ENCODE results near the gene SPTLC2. TPM values are rescaled to one million over a fixed set of nuclear protein-coding genes. Genes with fewer than 3 reads are reported as not detected.

SPTLC2 gene
- total RNA-seq, 1 experiment from 2014 or later = 44.7 TPM

- Histone ChIP-seq H3K27ac (ENCODE audit: low read depth, low read length) (no peak overlapping the region), H4K20me1 (ENCODE audit: insufficient read depth) (no peaks in the 10 kb centered on the region), H3K9ac (ENCODE audit: low read length) (no peak overlapping the region), H3K9me2 (ENCODE audit: insufficient read depth) (no peaks in the 10 kb centered on the region), H3K4me3 (replicated peaks in 1 of 2; ENCODE audit: low read depth in 1 of 2, low read length in 2 of 2) (no peak overlapping the region), H3K79me2 (ENCODE audit: insufficient read depth, low read length) (peaks cover 97% of the 10 kb centered on the region), H2AFZ (ENCODE audit: low read depth, low read length, poor library complexity, severe bottlenecking) (no peak overlapping the region), H3K4me1 (ENCODE audit: control insufficient read depth in 1 of 2, insufficient read depth in 2 of 2, low read length in 2 of 2) (peaks cover 36 to 65% of the 10 kb centered on the region in 2 experiments), H3K4me2 (ENCODE audit: low read length) (no peak overlapping the region; the same call in 1 of the 2 replicates), H3K27me3 (ENCODE audit: insufficient read depth, low read length) (no peaks in the 10 kb centered on the region), H3K9me3 (ENCODE audit: control insufficient read depth in 1 of 2, insufficient read depth in 1 of 2, low read depth in 1 of 2, low read length in 2 of 2) (no peaks in the 10 kb centered on the region), H3K36me3 (ENCODE audit: control insufficient read depth in 1 of 2, insufficient read depth in 2 of 2, low read length in 2 of 2) (no peaks in the 10 kb centered on the region)
- intact Hi-C loops (cut with micrococcal nuclease) = no loop called here
- DNase-seq (ENCODE audit: low read depth, low spot score) = no peak
- TF ChIP-seq TCF7L2 (IDR thresholded peaks at IDR 0.05; ENCODE audit: borderline replicate concordance, extremely low read depth, insufficient read depth, insufficient read length) (no peak), CEBPB (IDR thresholded peaks at IDR 0.05; ENCODE audit: low read depth) (no peak), EZH2phosphoT487 (IDR thresholded peaks at IDR 0.05; ENCODE audit: borderline replicate concordance) (no peak), FOSL1 (IDR thresholded peaks at IDR 0.05; ENCODE audit: low read depth) (no peak), CBX3 (IDR thresholded peaks at IDR 0.05; ENCODE audit: low read depth) (no peak), EGR1 (IDR thresholded peaks at IDR 0.05; ENCODE audit: low read depth) (no peak), ZFX (IDR thresholded peaks at IDR 0.05) (no peak), MAX (IDR thresholded peaks at IDR 0.05) (no peak), CTCF (IDR thresholded peaks at IDR 0.05 in 2 of 3, conservative IDR thresholded peaks at IDR 0.05 in 1 of 3; ENCODE audit: borderline replicate concordance in 1 of 3, insufficient read depth in 1 of 3, low read depth in 2 of 3, low read length in 2 of 3) (no peak), RAD21 (IDR thresholded peaks at IDR 0.05; ENCODE audit: low read depth) (no peak), SRF (IDR thresholded peaks at IDR 0.05; ENCODE audit: low read depth) (no peak), EZH2 (IDR thresholded peaks at IDR 0.05) (no peak), JUND (IDR thresholded peaks at IDR 0.05) (no peak), SIN3A (IDR thresholded peaks at IDR 0.05; ENCODE audit: low read depth) (no peak)
- ChIA-PET RAD21 (ENCODE audit: low non-redundant PET in 1 of 2, low total read pairs in 2 of 2, uncharacterized antibody in 2 of 2, unreplicated experiment in 2 of 2) (no interaction called here), POLR2A (no interaction called here), CTCF (no interaction called here)
- no TSS peak for BruUV-seq (replicated peaks)
- no peak for ATAC-seq
These were observed 13.4 kb downstream of the SPTLC2 start for GRCh38 chr14:77603031-77603430.
